GM12891 (cell line): Measurements from ENCODE around the gene RNU1-4.
"Not testable (repeated sequence)": the region's sequence is repeated elsewhere in the genome, so short reads cannot be mapped to it uniquely, and the experiment has no call there.

Source experiments
- POLR2A ChIP-seq: IDR thresholded peaks from 2 replicates; pipeline ENCODE4 v1.6.1; 2011; ENCODE audit warnings: low read depth, low read length, control low read depth
- POLR2AphosphoS5 ChIP-seq: IDR thresholded peaks from 2 replicates; pipeline ENCODE4 v1.6.1; 2011; ENCODE audit warnings: low read depth, low read length, control low read depth

- not testable (repeated sequence) for TF ChIP-seq POLR2A, POLR2AphosphoS5
These were observed 27.3 kb upstream of the RNU1-4 start for GRCh38 chr1:16712984-16713383.
